CD4-positive, alpha-beta T cell treated with Interleukin-17A for 4 hours (primary cell): Measurements from ENCODE around the gene ABCG4.
"Not testable (repeated sequence)": the region's sequence is repeated elsewhere in the genome, so short reads cannot be mapped to it uniquely, and the experiment has no call there.

ENCODE experiments used
- DNase-seq: peaks from one replicate; pipeline ENCODE4 v3.0.0-alpha.2; 2020; ENCODE audit warnings: mixed read lengths

Gene ABCG4

DNA sequence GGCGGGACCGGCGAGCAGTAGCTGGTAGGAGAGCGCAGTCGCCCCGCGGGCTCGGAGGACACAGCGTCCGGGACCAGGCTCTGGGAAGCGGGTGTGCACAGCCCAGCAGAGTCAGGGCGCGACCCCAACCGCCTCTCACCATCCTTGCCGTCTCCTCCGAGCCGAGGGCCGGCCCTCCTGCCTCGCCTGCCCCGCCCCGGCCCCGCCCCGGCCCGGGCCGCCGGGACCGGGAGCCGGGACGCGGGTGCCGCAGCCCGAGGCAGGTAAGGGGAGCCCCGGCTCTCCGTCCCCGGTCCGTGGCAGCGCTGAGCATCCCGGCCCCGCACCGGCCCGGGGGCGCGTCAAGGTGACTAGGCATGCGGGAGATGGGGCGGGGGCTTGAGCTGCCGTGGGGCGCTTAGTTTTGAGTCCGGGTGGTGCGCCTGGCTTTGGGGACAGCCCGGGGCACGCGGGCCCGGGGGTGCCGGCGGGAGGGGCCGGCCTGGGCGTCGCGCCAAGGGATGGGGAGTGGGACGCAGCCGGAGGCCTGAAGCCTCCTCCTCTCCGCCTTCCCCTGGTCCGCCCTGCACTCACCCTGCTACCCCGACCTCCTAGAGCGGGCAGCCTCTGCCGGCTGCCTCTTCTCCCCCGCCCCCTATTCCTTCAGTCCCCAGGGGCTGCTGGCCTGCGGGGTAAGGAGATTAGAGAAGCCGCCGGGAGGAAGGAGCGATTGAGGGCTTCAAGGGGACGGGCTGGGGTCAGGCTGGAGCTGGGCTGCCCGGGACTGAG, at the start of gene ABCG4:
Gene ABCG4, plus strand, starts transcription at position 35 of the 768 bp plus-strand sequence. CDS start 914 bp downstream, outside the sequence.
- DNase-seq: peak; percentile 51

- no peak for DNase-seq
Measured at GRCh38 chr11:119099711-119100110, 49.1 kb upstream of the ABCG4 start.

- DNase-seq: no peak
Measured at GRCh38 chr11:119100246-119100970, 48.4 kb upstream of the ABCG4 start.

DNA sequence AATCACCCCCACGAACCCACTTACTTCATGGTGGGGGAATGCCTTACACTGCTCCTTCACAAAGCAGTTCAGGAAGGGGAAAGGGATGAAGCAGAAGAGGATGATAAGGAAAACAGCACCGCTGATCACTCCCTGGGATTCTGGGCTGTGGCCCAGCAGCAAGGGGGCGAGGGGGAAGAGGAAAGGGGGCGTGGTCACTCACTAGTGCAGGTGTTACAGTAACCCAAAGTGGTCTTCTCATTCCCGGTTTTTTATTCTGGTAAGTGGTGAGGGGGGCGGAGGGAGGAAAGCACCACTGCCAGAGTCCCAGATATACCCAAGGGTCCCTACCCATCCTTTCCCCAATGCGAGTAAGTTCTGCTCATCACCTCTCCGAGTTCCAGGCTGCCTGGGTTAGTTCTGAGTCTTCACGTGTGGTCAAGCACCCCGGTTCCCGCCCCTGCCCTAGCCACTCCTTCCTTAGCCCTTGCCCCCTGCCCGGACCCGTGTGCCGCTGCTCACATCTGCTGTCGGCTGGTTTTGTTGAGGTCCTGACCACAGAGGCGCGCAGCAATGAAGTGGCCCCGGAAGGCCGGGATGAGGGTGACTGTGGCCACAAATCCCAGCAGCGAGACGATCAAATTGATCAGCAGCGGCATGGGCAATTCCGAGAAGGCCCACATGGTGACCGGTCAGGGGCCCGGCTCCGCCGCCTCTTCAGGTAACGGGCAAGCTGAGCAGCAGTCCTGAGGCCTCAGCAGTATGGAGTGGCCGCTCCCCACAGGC, 47.7 kb upstream of the ABCG4 start:
- no peak for DNase-seq

GRCh38 chr11:119101759-119102423, 47.0 kb upstream of the ABCG4 start, which contains the start of gene DPAGT1:
Gene DPAGT1, minus strand, starts transcription at chr11:119101853. Its CDS starts 198 bp downstream, at chr11:119101655.
- peak; percentile 85 for DNase-seq

- not testable (repeated sequence) for DNase-seq
Measured at GRCh38 chr11:119103161-119103664, 45.6 kb upstream of the ABCG4 start.

- DNase-seq: no peak
Measured at GRCh38 chr11:119103793-119104192, 45.1 kb upstream of the ABCG4 start.

- peak; percentile 95 for DNase-seq
Measured at GRCh38 chr11:119106564-119107537, 42.0 kb upstream of the ABCG4 start, which contains the start of gene C2CD2L. Gene C2CD2L, plus strand, starts transcription at chr11:119107344. Its CDS starts 398 bp downstream, at chr11:119107742.

GRCh38 chr11:119107538-119108145, 41.2 kb upstream of the ABCG4 start:
- peak; percentile 26 for DNase-seq

GRCh38 chr11:119108146-119108856, 40.6 kb upstream of the ABCG4 start:
- DNase-seq: peak; percentile 60

DNA sequence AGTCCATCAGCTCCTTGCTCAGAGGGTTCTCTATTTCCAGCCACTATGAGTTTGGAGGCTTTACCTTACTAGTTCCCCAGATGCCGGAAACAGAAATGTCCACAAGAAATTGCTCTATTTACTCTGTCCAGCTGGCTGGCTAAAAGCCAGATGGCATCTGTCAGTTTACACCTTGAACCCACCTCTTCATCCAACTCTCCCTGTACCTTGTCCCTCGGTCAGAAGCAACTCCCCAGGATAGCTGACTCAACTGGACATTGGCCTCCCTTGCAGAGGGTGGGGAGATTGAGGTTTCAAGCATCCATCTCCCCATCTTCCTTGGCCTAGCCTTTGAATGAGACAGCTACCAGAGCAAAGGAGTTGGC, 40.0 kb upstream of the ABCG4 start:
- no peak for DNase-seq

GRCh38 chr11:119109843-119110242, 39.0 kb upstream of the ABCG4 start:
- no peak for DNase-seq

DNA sequence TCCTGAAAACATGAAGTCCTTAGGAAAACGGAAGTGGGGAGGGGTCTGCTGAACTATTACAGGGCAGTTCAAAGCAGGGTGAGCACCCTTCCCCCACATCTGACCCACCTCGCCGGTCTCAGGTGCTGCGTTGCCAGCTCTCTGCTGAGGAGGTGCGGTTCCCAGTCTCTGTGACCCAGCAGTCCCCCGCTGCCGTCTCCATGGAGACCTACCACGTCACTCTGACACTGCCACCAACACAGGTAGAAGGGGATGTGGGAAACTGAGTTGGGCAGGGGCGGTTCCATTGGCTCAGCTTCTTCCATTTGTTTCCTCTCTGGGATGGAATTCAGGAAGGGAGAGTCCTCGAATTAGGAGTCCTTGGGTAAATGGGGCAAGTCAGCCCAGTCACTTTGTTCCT, 38.4 kb upstream of the ABCG4 start:
- DNase-seq: no peak

- no peak for DNase-seq
Measured at GRCh38 chr11:119111361-119111925, 37.4 kb upstream of the ABCG4 start.

DNA sequence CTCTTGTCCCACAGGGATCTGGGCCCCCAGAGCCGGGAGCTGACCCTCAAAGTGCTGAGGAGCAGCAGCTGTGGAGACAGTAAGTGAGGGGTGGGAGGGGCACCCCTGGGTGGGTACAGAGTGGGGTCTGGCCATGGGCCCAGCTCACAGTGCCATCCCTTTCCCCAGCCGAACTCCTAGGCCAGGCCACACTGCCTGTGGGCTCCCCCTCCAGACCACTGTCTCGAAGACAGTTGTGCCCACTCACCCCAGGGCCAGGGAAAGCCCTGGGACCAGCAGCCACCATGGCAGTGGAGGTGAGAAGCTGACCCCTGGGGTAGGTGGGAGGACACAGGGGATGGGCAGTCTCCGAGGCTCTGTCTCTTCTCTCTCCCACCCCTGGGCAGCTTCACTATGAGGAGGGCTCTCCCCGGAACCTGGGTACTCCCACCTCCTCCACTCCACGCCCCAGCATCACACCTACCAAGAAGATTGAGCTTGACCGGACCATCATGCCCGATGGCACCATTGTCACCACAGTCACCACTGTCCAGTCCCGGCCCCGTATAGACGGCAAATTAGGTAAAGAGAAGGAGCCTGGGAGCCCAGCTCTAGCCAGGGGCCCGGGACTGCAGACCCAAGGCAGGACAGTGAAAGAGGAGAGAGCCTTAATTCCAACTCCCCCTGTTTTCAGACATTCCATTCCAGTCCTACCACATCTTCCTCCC, 36.4 kb upstream of the ABCG4 start:
- no peak for DNase-seq

DNA sequence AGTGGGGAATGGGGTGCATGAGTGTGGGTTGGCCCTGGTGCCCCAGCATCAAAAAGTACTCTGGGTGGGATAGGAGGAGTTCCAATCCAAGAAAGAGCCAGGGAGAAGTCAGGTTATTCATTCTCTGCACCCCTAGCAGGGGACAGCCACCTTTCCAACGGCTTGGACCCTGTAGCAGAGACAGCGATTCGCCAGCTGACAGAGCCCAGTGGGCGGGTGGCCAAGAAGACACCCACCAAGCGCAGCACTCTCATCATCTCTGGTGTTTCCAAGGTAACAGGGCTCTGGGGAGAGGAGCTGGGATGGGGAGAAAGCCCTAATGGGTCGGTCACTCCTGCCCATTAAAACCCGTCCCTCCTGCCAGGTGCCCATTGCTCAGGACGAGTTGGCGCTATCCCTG, 35.1 kb upstream of the ABCG4 start:
- DNase-seq: no peak

GRCh38 chr11:119114351-119114750, 34.5 kb upstream of the ABCG4 start:
- no peak for DNase-seq

GRCh38 chr11:119115484-119116234, 33.2 kb upstream of the ABCG4 start:
- DNase-seq: peak; percentile 52
